GM12878 (cell line): ENCODE data around the gene ME3. TPM values are rescaled to one million over a fixed set of nuclear protein-coding genes. Genes with fewer than 3 reads are reported as not detected.

Experiments
- ATAC-seq: fragments of 200-7000 bp; cut with Tn5 transposase; 3 replicates; pipeline ENCODE4 v1.9.1; 2020; ENCODE audit warnings: mild to moderate bottlenecking, moderate library complexity
- BruUV-seq: library from RNA; stranded (reverse); fragments of 400-500 nt; replicated peaks from 2 replicates; lab custom pipeline; 2021; lab: Mats Ljungman, UMichigan
- CTCF ChIA-PET: fragments of 300-600 bp; sonication (Branson Sonifier 250); formaldehyde crosslinking; extraction: SDS; loops from one replicate; lab custom pipeline; 2021; ENCODE audit warnings: inconsistent platforms; lab: Yijun Ruan, JAX
- POLR2A ChIA-PET: fragments of 350-600 bp; formaldehyde crosslinking; extraction: SDS; loops from one replicate; lab custom pipeline; 2021; ENCODE audit warnings: inconsistent platforms; lab: Charles Lee
- RAD21 ChIA-PET: fragments of 300-600 bp; sonication (Branson Sonifier 250); formaldehyde crosslinking; loops from one replicate; lab custom pipeline; 2023; ENCODE audit warnings: antibody characterized with exemption; ENCODE audit not compliant: unreplicated experiment; lab: Charles Lee
- SMC1A ChIA-PET: fragments of 300-600 bp; sonication (Branson Sonifier 250); formaldehyde crosslinking; loops from one replicate; lab custom pipeline; 2023; ENCODE audit not compliant: unreplicated experiment, uncharacterized antibody; lab: Charles Lee
- DNase-seq: peaks from one replicate; pipeline ENCODE4 v3.0.0-alpha.2; 2011; ENCODE audit warnings: low read depth, low spot score
- FAIRE-seq: peaks from 3 replicates; lab custom pipeline; 2011; peaks lifted over from hg19 to GRCh38; lab: Jason Lieb, UNC
- H2AFZ ChIP-seq: 2 replicates; pipeline ENCODE4 v1.6.0; 2011; ENCODE audit warnings: low read depth, low read length, control low read depth; ENCODE audit not compliant: control insufficient read depth
- H3K27ac ChIP-seq: 2 replicates; pipeline ENCODE4 v1.5.1; 2011; ENCODE audit warnings: control low read depth; ENCODE audit not compliant: control insufficient read depth, insufficient read depth
- H3K27me3 ChIP-seq, 2 experiments: replicated peaks in 1 of 2; 2 replicates each; pipeline versions ENCODE4 v1.6.0 to v1.6.1; 2011; ENCODE audit warnings: low read length in 1 of 2; ENCODE audit not compliant: control insufficient read depth in 2 of 2, insufficient read depth in 2 of 2
- H3K36me3 ChIP-seq, 2 experiments: 2 replicates each; pipeline ENCODE4 v1.5.1; 2011; ENCODE audit warnings: low read length in 1 of 2; ENCODE audit not compliant: control insufficient read depth in 2 of 2, insufficient read depth in 2 of 2
- H3K4me1 ChIP-seq: 2 replicates; pipeline ENCODE4 v1.6.1; 2011; ENCODE audit warnings: mild to moderate bottlenecking, low read length, moderate library complexity, mixed read lengths; ENCODE audit not compliant: control insufficient read depth, insufficient read depth
- H3K4me2 ChIP-seq: 2 replicates; pipeline ENCODE4 v1.6.0; 2011; ENCODE audit warnings: control low read depth; ENCODE audit not compliant: control insufficient read depth, insufficient read depth
- H3K4me3 ChIP-seq: fragments of 200-600 bp; sonication (generic); 2 replicates; pipeline ENCODE4 v1.5.1; 2016
- H3K79me2 ChIP-seq: 2 replicates; pipeline ENCODE4 v1.6.0; 2011; ENCODE audit warnings: low read length; ENCODE audit not compliant: control insufficient read depth, insufficient read depth
- H3K9ac ChIP-seq: 2 replicates; pipeline ENCODE4 v1.8.0; 2011; ENCODE audit warnings: low read length, control low read depth, mixed read lengths; ENCODE audit not compliant: control insufficient read depth, insufficient read depth
- H3K9me3 ChIP-seq: replicated peaks from 3 replicates; pipeline ENCODE4 v1.5.1; 2011; ENCODE audit warnings: mild to moderate bottlenecking, low read length; ENCODE audit not compliant: control insufficient read depth, insufficient read depth
- H4K20me1 ChIP-seq: 2 replicates; pipeline ENCODE4 v1.6.0; 2011; ENCODE audit not compliant: control insufficient read depth, insufficient read depth
- ATF3 ChIP-seq: IDR thresholded peaks from 2 replicates; pipeline ENCODE4 v1.6.1; 2011; ENCODE audit warnings: low read depth, mild to moderate bottlenecking, low read length, moderate library complexity, borderline replicate concordance; ENCODE audit errors: extremely low read depth
- ATF7 ChIP-seq: fragments of 450-650 bp; IDR thresholded peaks from 2 replicates; pipeline ENCODE4 v1.6.1; 2016; ENCODE audit warnings: low read depth, mild to moderate bottlenecking
- ESRRA ChIP-seq: IDR thresholded peaks from 2 replicates; pipeline ENCODE4 v1.6.1; 2012; ENCODE audit warnings: mild to moderate bottlenecking, low read length, improper control_type of control experiment
- EZH2 ChIP-seq: IDR thresholded peaks from 2 replicates; pipeline ENCODE4 v1.6.1; 2012; ENCODE audit warnings: low read depth, mild to moderate bottlenecking, control low read depth, inconsistent platforms, low read length, borderline replicate concordance; ENCODE audit not compliant: control insufficient read depth
- HDAC2 ChIP-seq: fragments of 200-600 bp; sonication (generic); IDR thresholded peaks from 2 replicates; pipeline ENCODE4 v1.6.1; 2017
- MYB ChIP-seq: fragments of 150-350 bp; IDR thresholded peaks from 2 replicates; pipeline ENCODE4 v1.6.1; 2014; ENCODE audit warnings: mild to moderate bottlenecking, low read depth, low read length, borderline replicate concordance
- NFXL1 ChIP-seq: fragments of 450-650 bp; IDR thresholded peaks from 2 replicates; pipeline ENCODE4 v1.6.1; 2017; ENCODE audit warnings: antibody characterized with exemption, mild to moderate bottlenecking, borderline replicate concordance
- NR2C1 ChIP-seq: fragments of 450-650 bp; IDR thresholded peaks from 2 replicates; pipeline ENCODE4 v1.6.1; 2017; ENCODE audit warnings: antibody characterized with exemption, mild to moderate bottlenecking, moderate library complexity
- RB1 ChIP-seq: fragments of 450-650 bp; formaldehyde crosslinking; IDR thresholded peaks from 2 replicates; pipeline ENCODE4 v1.6.1; 2017; ENCODE audit warnings: mild to moderate bottlenecking, borderline replicate concordance
- SIN3A ChIP-seq: IDR thresholded peaks from 2 replicates; pipeline ENCODE4 v1.6.1; 2012; ENCODE audit warnings: low read depth, low read length, improper control_type of control experiment
- SKIL ChIP-seq: fragments of 450-650 bp; IDR thresholded peaks from 2 replicates; pipeline ENCODE4 v1.6.1; 2017; ENCODE audit warnings: mild to moderate bottlenecking, low read depth, inconsistent platforms; ENCODE audit not compliant: poor library complexity, severe bottlenecking
- TCF3 ChIP-seq: IDR thresholded peaks from 2 replicates; pipeline ENCODE4 v1.6.1; 2012; ENCODE audit warnings: low read depth, mild to moderate bottlenecking, low read length, borderline replicate concordance; ENCODE audit not compliant: insufficient read depth
- TCF7 ChIP-seq: IDR thresholded peaks from 2 replicates; pipeline ENCODE4 v1.6.1; 2014; ENCODE audit warnings: antibody characterized with exemption, borderline replicate concordance
- ZZZ3 ChIP-seq: IDR thresholded peaks from 2 replicates; pipeline ENCODE4 v1.6.1; 2011; ENCODE audit warnings: low read depth; ENCODE audit not compliant: control insufficient read depth, insufficient read length
- WGBS: methylation state at CpG from one replicate; pipeline ENCODE4 v1.1.6; 2016; ENCODE audit warnings: low lambda C conversion rate; ENCODE audit not compliant: insufficient replicate concordance, insufficient coverage; ENCODE audit errors: missing lambda C conversion rate; 5-methylcytosine and 5-hydroxymethylcytosine counted together
- in situ Hi-C: fragments of 300-500 bp; cut with MboI; formaldehyde crosslinking; loops from 9 replicates; pipeline ENCODE4 v1.14.3; 2018; ENCODE audit warnings: mixed read lengths
- intact Hi-C: fragments of 100-400 bp; cut with micrococcal nuclease; formaldehyde crosslinking; loops from one replicate; pipeline ENCODE4 v1.14.2; 2022; ENCODE audit not compliant: unreplicated experiment
- polyA plus RNA-seq, 11 experiments: library from polyadenylated mRNA; depleted of rRNA in 4 of 11; unstranded in 6 of 11; stranded (reverse) in 5 of 11; fragments of >200 nt; fragmentation: Nextera tagmentation in 4 of 11; fragmentation: Illumina TruSeq in 1 of 11; extraction: Ambion mirVana in 4 of 11; extraction: Trizol in 1 of 11; gene quantifications; 1 replicate in 1 of 11; 2 replicates in 10 of 11; pipeline versions ENCODE4 v1.2.1 to v1.2.3, GENCODE V29; 2011 to 2016; ENCODE audit warnings: inconsistent platforms in 2 of 11, missing spikeins in 2 of 11, low read depth in 1 of 11
- total RNA-seq, 4 experiments: library from RNA; depleted of rRNA in 3 of 4; stranded (reverse); fragments of >200 nt in 3 of 4; fragmentation: Illumina TruSeq in 1 of 4; extraction: Trizol in 1 of 4; gene quantifications; 2 replicates each; pipeline versions ENCODE4 v1.2.1 to v1.2.3, GENCODE V29; 2013 to 2021
- TF ChIP-seq, protein P1 (sequence below), 3 experiments: IDR thresholded peaks in 2 of 3; conservative IDR thresholded peaks in 1 of 3; 2 replicates each; pipeline ENCODE4 v1.5.1; 2011; ENCODE audit warnings: low read depth in 3 of 3, low read length in 3 of 3, mild to moderate bottlenecking in 3 of 3, control low read depth in 2 of 3, moderate library complexity in 2 of 3, inconsistent platforms in 1 of 3, mixed read lengths in 1 of 3; ENCODE audit not compliant: control insufficient read depth in 2 of 3, insufficient read depth in 1 of 3; ENCODE audit errors: extremely low read depth in 1 of 3

Gene ME3
- total and polyA plus RNA-seq, 10 of the 15 experiments (the other 5 are each of a cell fraction or from before 2014, with no cell fraction given) = 0.06 to 0.40 (median 0.19) TPM; not detected in 2

GRCh38 chr11:86576946-86577624 lies 95.3 kb downstream of the ME3 start:
- in situ Hi-C loops = no loop called here

More at GRCh38 chr11:86576946-86577624, 95.3 kb downstream of the ME3 start:
- Histone ChIP-seq H2AFZ (no peak overlapping the region), H3K79me2 (no peaks in the 10 kb centered on the region), H3K27ac (no peak overlapping the region), H3K9me3 (no peaks in the 10 kb centered on the region), H3K27me3 (peaks cover 1 to 2% of the 10 kb centered on the region in 2 experiments; a peak in 3 of 4 replicates), H3K4me2 (no peak overlapping the region), H3K9ac (no peak overlapping the region), H3K4me3 (no peak overlapping the region), H4K20me1 (no peaks in the 10 kb centered on the region), H3K4me1 (no peaks in the 10 kb centered on the region), H3K36me3 (no peaks in the 10 kb centered on the region)
- 0% methylated on average over 1 of the region's 1 CpG for WGBS
- ChIA-PET POLR2A (no interaction called here), CTCF (interaction anchor here (1.0 to 1.2 kb wide), 2 partner anchors 12 to 28 kb away, joined by 3 to 4 read pairs; no protein-coding TSS in a partner anchor), SMC1A (interaction anchor here (0.6 to 2.5 kb wide), 6 partner anchors 9 to 464 kb away, joined by 3 to 8 read pairs (median 4); no protein-coding TSS in a partner anchor), RAD21 (no interaction called here)
- ATAC-seq = no peak
- no TSS peak for BruUV-seq
- TF ChIP-seq SIN3A (no peak), ATF7 (no peak), HDAC2 (no peak), EZH2 (no peak), TCF3 (no peak), ZZZ3 (no peak), SKIL (no peak), NFXL1 (no peak), ATF3 (no peak), NR2C1 (no peak), TCF7 (no peak), MYB (no peak), RB1 (no peak), ESRRA (no peak)
- TF ChIP-seq, protein P1, sequence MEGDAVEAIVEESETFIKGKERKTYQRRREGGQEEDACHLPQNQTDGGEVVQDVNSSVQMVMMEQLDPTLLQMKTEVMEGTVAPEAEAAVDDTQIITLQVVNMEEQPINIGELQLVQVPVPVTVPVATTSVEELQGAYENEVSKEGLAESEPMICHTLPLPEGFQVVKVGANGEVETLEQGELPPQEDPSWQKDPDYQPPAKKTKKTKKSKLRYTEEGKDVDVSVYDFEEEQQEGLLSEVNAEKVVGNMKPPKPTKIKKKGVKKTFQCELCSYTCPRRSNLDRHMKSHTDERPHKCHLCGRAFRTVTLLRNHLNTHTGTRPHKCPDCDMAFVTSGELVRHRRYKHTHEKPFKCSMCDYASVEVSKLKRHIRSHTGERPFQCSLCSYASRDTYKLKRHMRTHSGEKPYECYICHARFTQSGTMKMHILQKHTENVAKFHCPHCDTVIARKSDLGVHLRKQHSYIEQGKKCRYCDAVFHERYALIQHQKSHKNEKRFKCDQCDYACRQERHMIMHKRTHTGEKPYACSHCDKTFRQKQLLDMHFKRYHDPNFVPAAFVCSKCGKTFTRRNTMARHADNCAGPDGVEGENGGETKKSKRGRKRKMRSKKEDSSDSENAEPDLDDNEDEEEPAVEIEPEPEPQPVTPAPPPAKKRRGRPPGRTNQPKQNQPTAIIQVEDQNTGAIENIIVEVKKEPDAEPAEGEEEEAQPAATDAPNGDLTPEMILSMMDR (IDR thresholded peaks at IDR 0.05 in 2 of 3, conservative IDR thresholded peaks at IDR 0.05 in 1 of 3; ENCODE audit: control insufficient read depth in 2 of 3, extremely low read depth in 1 of 3, insufficient read depth in 1 of 3, low read depth in 3 of 3, low read length in 3 of 3) = no peak
- FAIRE-seq = no peak
- no peak for DNase-seq
- intact Hi-C loops = no loop called here
